Natural killer cell treated with Interleukin-12 subunit alpha and Interleukin-12 subunit beta and Interleukin-15 and Interleukin-18, amount 100 ng/mL, for 72 hours (primary cell): Measurements from ENCODE around the gene TMEM87A. TPM values are rescaled to one million over a fixed set of nuclear protein-coding genes. Genes with fewer than 3 reads are reported as not detected.

ENCODE experiments used
- ATAC-seq, 2 donors: fragments of 150-1000 bp; cut with Tn5 transposase in 1 of 2; sonication (Bioruptor Pico), chemical (Tn5 transposase) in 1 of 2; 2 replicates each; pipeline ENCODE4 v1.10.0; 2021
- DNase-seq: peaks from one replicate; pipeline ENCODE4 v3.0.0; 2022; ENCODE audit warnings: low spot score
- H3K27ac Mint-ChIP-seq, 2 donors: 1 replicate in 1 of 2; 2 replicates in 1 of 2; pipeline ENCODE4 v1.8.0; 2022; ENCODE audit warnings: mixed read lengths in 2 of 2, mild to moderate bottlenecking in 1 of 2, moderate library complexity in 1 of 2
- H3K27me3 Mint-ChIP-seq, 2 donors: 1 replicate in 1 of 2; 2 replicates in 1 of 2; pipeline ENCODE4 v1.8.0; 2022; ENCODE audit warnings: mixed read lengths in 2 of 2
- H3K36me3 Mint-ChIP-seq: one replicate; pipeline ENCODE4 v1.8.0; 2022; ENCODE audit warnings: mixed read lengths
- H3K4me1 Mint-ChIP-seq, 2 donors: 1 replicate in 1 of 2; 2 replicates in 1 of 2; pipeline ENCODE4 v1.8.0; 2022; ENCODE audit warnings: low read depth in 2 of 2, mixed read lengths in 2 of 2, mild to moderate bottlenecking in 1 of 2
- H3K4me3 Mint-ChIP-seq: one replicate; pipeline ENCODE4 v1.8.0; 2022; ENCODE audit warnings: mixed read lengths
- H3K9me3 Mint-ChIP-seq: 2 replicates; pipeline ENCODE4 v1.8.0; 2022; ENCODE audit warnings: mixed read lengths
- total RNA-seq, 2 donors: library from RNA; stranded (reverse); gene quantifications; one replicate each; pipeline ENCODE4 v1.2.3, GENCODE V29; 2022

The TMEM87A gene
- total RNA-seq, 2 donors from 2014 or later, result 53.0 to 59.4 TPM

DNA sequence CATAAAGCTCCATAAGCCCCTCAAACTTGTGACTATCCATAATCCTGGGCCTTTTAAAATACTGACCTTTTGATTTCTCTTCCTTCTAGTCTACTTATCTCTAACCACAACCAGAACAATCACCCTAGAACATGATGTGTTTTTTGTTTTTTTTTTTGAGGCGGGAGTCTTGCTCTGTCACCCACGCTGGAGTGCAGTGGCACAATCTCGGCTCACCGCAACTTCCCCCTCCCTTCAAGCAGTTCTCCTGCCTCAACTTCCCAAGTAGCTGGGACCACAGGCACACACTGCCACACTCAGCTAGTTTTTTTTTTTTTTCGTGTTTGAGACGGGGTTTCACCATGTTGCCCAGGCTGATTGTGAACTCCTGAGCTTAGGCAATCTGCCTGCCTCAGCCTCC, 90.3 kb downstream of the TMEM87A start:
- H3K4me3 Mint-ChIP-seq, result no peak overlapping the region
- no peak for DNase-seq
- no peaks in the 10 kb centered on the region for H3K27me3 Mint-ChIP-seq
- H3K9me3 Mint-ChIP-seq, result no peaks in the 10 kb centered on the region
- no peak for ATAC-seq
- H3K4me1 Mint-ChIP-seq, result no peaks in the 10 kb centered on the region
- H3K27ac Mint-ChIP-seq, result peak overlapping the region in 1 of 2 donors; percentile 2
- H3K36me3 Mint-ChIP-seq, result peaks cover 37% of the 10 kb centered on the region

DNA sequence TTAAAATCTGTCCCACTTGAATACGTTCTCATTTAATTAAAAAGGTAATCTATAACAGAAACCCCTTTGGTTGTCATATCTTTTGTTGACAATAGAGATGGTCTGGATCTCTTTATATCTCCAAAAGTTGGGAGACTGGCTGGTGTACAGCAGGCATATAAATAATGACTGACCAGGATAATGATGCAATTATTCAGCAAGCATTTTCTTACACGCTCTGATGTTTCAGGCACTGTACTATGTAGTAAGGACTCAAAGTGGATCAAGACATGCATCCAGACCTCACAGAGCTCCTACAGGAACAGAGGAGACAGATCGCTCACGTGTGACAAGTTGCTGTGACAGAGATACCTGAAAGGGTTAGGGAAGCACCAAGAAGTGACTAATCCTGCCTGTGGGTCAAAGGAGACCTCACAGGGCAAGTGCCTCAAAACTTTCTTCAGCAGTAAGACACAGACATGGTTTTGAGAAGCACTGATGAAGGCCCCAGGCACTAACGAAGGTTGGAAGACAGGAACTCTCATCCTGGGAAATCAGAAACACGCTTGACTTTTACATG, 90.8 kb downstream of the TMEM87A start:
- Mint-ChIP-seq H3K4me3 (no peak overlapping the region), H3K36me3 (peaks cover 41% of the 10 kb centered on the region), H3K27ac (no peak overlapping the region), H3K9me3 (no peaks in the 10 kb centered on the region), H3K4me1 (no peaks in the 10 kb centered on the region), H3K27me3 (no peaks in the 10 kb centered on the region)
- no peak for ATAC-seq
- DNase-seq, result no peak

DNA sequence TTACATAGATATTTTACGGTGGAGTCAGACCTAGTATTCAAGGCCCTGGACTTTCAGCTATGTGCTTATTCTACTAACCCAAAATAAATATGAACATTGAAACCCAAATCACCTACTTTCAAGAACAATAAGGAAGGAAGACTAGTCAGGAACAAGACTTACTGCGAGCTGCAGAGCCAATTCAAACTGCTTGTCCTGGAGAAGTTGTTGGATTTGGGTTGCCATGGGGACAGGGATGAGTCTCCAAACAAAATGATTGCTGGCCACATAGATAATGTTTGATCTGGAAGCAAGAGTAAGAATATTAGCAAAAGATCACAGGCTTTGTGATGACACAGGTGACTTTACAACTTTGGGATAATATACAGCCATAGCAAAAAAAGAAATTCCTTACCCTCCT, 95.2 kb downstream of the TMEM87A start:
- no peaks in the 10 kb centered on the region for H3K4me1 Mint-ChIP-seq
- DNase-seq (no peak), ATAC-seq (no peak)
- no peak overlapping the region for H3K27ac Mint-ChIP-seq
- peaks cover 26% of the 10 kb centered on the region for H3K36me3 Mint-ChIP-seq
- H3K27me3 Mint-ChIP-seq, result no peaks in the 10 kb centered on the region
- H3K9me3 Mint-ChIP-seq, result no peaks in the 10 kb centered on the region
- H3K4me3 Mint-ChIP-seq, result no peak overlapping the region

DNA sequence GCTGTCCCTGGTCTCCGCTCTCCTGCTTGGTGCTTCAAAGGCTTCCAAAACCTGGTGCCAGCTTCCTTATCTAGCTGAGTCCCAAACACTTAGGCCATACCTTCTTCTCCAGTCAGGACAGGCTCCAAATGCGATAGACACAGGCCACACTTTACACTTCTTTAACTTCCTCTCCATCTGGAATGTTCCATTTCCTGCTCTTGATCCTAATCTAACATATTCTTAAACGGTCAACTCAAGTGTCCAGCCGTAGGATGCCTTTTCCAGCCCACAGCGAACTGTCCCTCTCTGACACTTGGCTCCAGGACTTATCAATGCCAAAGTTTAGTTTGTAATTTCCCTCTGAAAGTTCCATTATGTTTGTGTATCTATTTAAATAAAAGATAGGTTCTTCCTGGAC, 97.6 kb downstream of the TMEM87A start:
- ATAC-seq, result no peak
- Mint-ChIP-seq H3K4me3 (no peak overlapping the region), H3K9me3 (no peaks in the 10 kb centered on the region), H3K4me1 (peaks cover 6 to 12% of the 10 kb centered on the region in 2 donors), H3K36me3 (peaks cover 25% of the 10 kb centered on the region), H3K27ac (no peak overlapping the region), H3K27me3 (no peaks in the 10 kb centered on the region)
- DNase-seq, result no peak

DNA sequence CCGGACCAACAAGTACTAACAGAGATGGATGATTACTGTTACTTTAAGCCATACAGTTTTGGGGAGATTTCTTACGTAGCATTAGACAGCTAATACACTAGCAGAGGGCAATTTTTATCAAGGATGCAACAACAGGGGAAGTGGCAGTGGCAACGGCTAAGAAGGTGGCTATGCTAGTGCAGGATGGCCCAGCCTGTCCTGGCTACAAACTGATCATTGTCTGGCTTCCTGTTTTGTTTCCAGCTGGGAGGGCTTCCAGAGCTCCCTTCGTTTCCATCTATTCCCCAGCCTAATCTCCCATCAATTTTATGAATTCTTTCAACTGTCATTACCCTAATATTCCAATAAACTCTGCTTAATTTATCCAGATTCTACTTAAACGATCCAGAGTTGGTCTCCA, 100.8 kb downstream of the TMEM87A start:
- peaks cover 16% of the 10 kb centered on the region for H3K36me3 Mint-ChIP-seq
- no peak overlapping the region for H3K4me3 Mint-ChIP-seq
- H3K27ac Mint-ChIP-seq, result peak overlapping the region in 1 of 2 donors; percentile 80
- H3K9me3 Mint-ChIP-seq, result no peaks in the 10 kb centered on the region
- peaks cover 6 to 12% of the 10 kb centered on the region in 2 donors for H3K4me1 Mint-ChIP-seq
- DNase-seq (no peak), ATAC-seq (no peak)
- H3K27me3 Mint-ChIP-seq, result no peaks in the 10 kb centered on the region

DNA sequence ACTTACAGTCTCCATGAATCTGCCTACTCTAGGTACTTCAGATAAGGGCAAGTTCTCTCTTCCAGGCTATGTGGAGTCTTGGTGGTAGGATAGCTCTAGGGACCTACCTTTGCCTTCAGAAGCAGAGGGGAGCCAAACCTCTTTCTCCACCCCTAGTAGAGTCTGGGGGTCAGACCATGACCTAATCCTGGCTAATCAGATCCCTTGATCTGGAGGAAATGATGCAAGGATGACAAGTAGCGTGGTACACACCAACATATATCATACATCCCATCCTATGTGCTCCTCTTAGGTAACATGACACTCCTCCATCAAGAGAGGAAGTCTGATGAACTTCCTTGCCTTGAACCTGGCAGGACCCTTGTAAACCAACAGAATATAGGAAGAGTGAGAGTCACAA, 101.4 kb downstream of the TMEM87A start:
- DNase-seq, result no peak
- Mint-ChIP-seq H3K4me3 (no peak overlapping the region), H3K27me3 (no peaks in the 10 kb centered on the region), H3K27ac (peak overlapping the region in 1 of 2 donors; percentile 80), H3K4me1 (peaks cover 6 to 12% of the 10 kb centered on the region in 2 donors), H3K36me3 (peaks cover 21% of the 10 kb centered on the region), H3K9me3 (no peaks in the 10 kb centered on the region)
- no peak for ATAC-seq

DNA sequence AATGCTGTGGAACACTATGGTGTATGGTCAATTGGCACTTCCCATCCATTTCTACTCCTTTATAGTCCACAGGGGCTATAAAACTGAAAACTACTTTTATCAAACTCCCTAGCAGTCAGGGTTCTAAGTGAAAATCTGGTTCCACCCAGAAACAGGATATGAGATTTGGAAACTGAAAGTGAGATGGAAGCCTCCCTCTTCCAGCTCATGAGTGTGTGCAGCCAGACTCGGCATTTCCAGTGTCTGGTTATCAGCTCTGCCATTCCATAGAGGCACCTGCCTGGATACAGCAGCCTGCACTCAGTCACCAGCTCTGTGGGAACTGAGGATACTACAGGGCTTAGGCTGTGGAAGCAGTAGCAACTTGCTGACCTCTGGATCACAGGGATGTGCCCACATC, 102.1 kb downstream of the TMEM87A start:
- Mint-ChIP-seq H3K4me3 (no peak overlapping the region), H3K9me3 (no peaks in the 10 kb centered on the region), H3K27me3 (no peaks in the 10 kb centered on the region), H3K27ac (peak overlapping the region in 1 of 2 donors; percentile 80), H3K4me1 (peaks cover 6 to 12% of the 10 kb centered on the region in 2 donors), H3K36me3 (peaks cover 21% of the 10 kb centered on the region)
- ATAC-seq, result no peak
- no peak for DNase-seq

DNA sequence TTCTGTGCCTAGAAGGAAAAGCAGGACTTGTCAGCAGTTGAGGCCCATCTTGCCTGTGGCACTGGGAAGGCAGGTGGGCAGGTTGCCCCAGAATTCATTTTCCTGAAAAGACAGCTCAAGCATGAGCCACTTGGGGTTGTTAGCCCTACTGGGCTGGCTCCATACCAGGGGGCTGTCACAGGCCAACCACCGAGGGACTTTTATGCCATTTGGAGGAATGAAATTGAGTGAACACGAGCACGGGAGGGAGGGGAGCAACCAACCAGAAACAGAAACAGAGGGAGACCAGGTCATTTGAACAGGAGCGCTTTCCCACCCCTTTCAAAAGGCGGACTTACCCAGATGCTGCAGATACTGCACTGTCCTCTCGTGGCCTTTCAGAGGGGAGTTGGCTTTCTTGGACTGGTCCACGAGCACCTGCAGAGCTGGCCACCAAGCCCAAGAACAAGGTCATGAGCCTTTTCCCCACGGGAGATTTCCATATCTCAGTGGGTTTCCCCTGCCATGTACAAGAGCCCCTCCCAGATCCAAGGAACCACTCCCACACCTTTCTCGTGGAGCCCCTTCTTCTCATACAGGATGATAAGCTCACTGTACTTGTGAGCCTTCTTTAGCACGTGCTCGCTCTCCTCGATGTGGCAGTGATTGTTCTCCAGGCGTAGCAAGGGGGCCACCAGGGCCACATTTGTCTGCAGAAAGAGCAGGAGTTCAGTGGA, 106.8 kb downstream of the TMEM87A start:
- Mint-ChIP-seq H3K27me3 (no peaks in the 10 kb centered on the region), H3K36me3 (peaks cover 20% of the 10 kb centered on the region), H3K4me3 (no peak overlapping the region), H3K9me3 (no peaks in the 10 kb centered on the region), H3K27ac (no peak overlapping the region), H3K4me1 (peaks cover 2 to 4% of the 10 kb centered on the region in 2 donors)
- no peak for ATAC-seq
- no peak for DNase-seq

DNA sequence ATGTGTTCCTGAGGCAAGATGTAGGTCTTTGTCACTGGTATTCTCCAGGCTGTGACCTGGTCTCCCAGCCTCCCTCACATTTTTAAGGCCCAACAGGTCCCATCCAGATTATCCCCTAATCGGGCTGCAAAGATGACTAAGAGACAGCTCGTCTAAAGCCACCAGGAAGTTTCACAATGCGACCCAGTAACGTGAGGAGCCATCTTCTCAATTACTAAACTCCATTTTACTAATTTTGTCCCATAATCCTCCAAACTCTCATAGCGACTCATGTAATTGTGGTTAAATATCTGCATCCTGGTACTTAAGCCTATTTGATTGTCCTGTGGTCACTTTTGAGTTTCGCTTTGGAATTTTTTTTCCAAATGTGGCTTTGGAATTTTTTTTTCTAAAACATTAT, 108.1 kb downstream of the TMEM87A start:
- no peak overlapping the region for H3K27ac Mint-ChIP-seq
- DNase-seq, result no peak
- H3K27me3 Mint-ChIP-seq, result no peaks in the 10 kb centered on the region
- H3K4me3 Mint-ChIP-seq, result no peak overlapping the region
- no peaks in the 10 kb centered on the region for H3K9me3 Mint-ChIP-seq
- peaks cover 20% of the 10 kb centered on the region for H3K36me3 Mint-ChIP-seq
- no peaks in the 10 kb centered on the region for H3K4me1 Mint-ChIP-seq
- no peak for ATAC-seq

DNA sequence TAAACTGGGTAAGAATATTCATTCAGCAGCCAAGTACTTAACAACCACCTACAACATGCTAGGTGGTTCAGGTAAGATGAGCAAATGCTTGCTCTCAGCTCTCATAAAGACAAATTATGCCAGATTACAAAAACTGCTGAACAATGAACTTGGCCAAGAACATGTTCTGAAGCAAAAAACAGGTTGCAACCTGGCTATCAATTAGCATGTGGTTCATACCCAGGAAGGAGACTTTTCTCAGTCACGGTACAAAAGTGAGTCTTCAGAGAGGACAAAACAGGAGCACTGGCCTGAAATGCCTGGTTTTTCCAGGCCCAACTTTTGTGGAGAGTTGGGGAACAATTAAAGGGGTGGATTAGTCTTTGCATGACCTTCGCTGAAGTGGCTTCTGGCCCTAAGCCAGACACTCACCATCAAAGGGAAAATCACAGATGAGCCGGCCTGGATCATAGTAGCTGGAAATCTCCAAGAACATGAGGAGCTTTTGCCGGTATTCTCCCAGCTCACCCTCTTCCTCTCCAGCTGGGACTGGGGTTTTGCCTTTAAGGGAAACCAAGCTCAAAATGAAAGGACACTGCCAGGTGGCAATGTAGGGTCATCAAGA, 109.2 kb downstream of the TMEM87A start:
- no peaks in the 10 kb centered on the region for H3K27me3 Mint-ChIP-seq
- peaks cover 20% of the 10 kb centered on the region for H3K36me3 Mint-ChIP-seq
- peak overlapping the region in 1 of 2 donors; percentile 18 for H3K27ac Mint-ChIP-seq

DNA sequence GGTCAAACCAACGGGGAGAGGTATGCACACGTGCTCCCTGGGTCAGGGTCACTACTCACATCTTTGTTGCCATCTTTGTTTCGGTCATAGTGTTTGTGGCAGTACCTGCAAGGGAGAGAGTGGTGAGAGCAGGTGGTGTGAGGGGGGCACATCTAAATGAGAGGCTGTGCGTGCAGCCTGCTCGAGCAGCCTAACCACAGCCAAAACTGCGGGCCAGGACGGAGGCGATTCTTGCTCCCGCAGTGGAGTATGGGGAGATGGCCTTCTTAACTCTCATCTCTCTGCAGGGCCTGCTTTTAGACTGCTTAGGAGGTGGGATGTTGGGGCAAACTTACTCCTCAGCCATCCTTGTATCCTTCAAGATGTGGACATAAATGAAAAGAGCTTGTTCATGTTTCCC, 109.9 kb downstream of the TMEM87A start:
- no peak for DNase-seq
- H3K9me3 Mint-ChIP-seq, result no peaks in the 10 kb centered on the region
- peaks cover 0 to 4% of the 10 kb centered on the region in 2 donors for H3K4me1 Mint-ChIP-seq
- no peak for ATAC-seq
- H3K4me3 Mint-ChIP-seq, result no peak overlapping the region
- peaks cover 20% of the 10 kb centered on the region for H3K36me3 Mint-ChIP-seq
- H3K27ac Mint-ChIP-seq, result peak overlapping the region in 1 of 2 donors; percentile 18
- no peaks in the 10 kb centered on the region for H3K27me3 Mint-ChIP-seq

More for the DNA sequence above, 109.2 kb downstream of the TMEM87A start:
- no peaks in the 10 kb centered on the region for H3K9me3 Mint-ChIP-seq
- no peaks in the 10 kb centered on the region for H3K4me1 Mint-ChIP-seq
- ATAC-seq (no peak), DNase-seq (no peak)
- H3K4me3 Mint-ChIP-seq, result no peak overlapping the region

Other genes starting within 250 kb of the TMEM87A start
- not detected for gene PLA2G4D, start 178.9 kb downstream of the TMEM87A start, total RNA-seq
- gene PLA2G4F, start 116.8 kb downstream of the TMEM87A start, total RNA-seq, result not detected
- 10 to 100 TPM; 66.2 to 84.6 TPM for gene VPS39, start 65.1 kb downstream of the TMEM87A start, total RNA-seq
- 10 to 100 TPM; 16.0 to 24.4 TPM for gene GANC, start 232 bp downstream of the TMEM87A start, total RNA-seq
- 1 to 10 TPM; 2.0 to 5.8 TPM for gene CAPN3, start 86.1 kb upstream of the TMEM87A start, total RNA-seq
- gene ZNF106, start 217.7 kb upstream of the TMEM87A start, total RNA-seq, result 10 to 100 TPM; 53.5 to 55.9 TPM
- 10 to 100 TPM; 59.2 to 72.6 TPM for gene SNAP23, start 222.2 kb upstream of the TMEM87A start, total RNA-seq